Measurements from ENCODE around the gene IDI2.

IDI2 gene

DNA sequence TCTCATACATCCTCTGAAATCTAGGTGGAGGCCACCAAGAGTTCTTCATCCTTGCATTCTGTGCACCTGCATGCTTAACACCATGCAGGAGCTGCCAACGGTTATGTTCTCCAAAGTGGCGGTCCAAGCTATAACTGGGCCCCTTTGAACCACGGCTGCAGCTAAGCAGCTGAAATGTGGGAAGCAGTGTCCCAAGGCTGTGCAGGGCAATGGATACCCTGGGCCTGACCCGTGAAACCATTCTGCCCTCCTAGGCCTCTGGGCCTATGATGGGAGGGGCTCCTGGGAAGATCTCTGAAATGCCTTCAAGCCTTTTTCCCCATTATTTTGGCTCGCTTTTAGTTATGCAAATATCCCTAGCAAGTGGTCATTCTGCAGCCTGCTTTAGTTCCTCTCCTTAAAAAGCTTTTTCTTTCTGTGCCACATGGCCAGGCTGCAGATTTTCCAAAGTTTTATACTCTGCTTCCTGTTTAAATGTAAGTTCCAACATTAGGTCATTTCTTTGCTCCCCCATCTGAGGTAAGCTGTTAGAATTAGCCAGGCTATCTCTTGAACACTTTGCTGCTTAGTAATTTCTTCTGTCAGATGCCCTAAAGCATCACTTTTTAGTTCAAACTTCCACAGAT is 45.1 kb downstream of the IDI2 start:
- DNase-seq (ENCODE audit: low spot score): no peak

GRCh38 chr10:978826-979421 is 46.7 kb downstream of the IDI2 start:
- DNase-seq (ENCODE audit: low spot score): no peak

- no peak for DNase-seq (ENCODE audit: low spot score)
Observed at GRCh38 chr10:976316-976715, 49.3 kb downstream of the IDI2 start.

- no peak for DNase-seq (ENCODE audit: low spot score)
Observed at GRCh38 chr10:974785-975074, 50.9 kb downstream of the IDI2 start.

GRCh38 chr10:974038-974784 is 51.4 kb downstream of the IDI2 start:
- no peak for DNase-seq (ENCODE audit: low spot score)

- no peak for DNase-seq (ENCODE audit: low spot score)
Observed at GRCh38 chr10:972763-973162, 52.9 kb downstream of the IDI2 start.

DNA sequence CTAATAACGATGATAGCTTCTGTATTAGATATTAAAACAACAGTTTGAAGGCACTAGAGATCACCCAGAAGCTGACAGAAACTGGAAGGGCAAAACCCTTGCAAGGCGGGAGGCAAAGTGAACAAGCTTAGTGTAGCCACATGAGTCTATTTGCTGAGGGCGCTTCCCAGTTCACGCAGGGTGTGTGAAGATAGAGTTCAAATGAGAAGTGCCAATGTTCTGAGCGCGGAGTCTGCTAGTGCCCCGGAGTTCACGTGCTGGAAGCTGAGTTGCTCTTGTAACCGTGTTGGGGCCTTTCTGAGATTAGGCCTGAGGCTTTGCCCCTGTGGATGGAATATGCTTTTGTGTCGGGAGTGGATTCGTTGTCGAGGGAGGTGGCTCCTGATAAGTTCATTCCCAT is 54.0 kb downstream of the IDI2 start:
- DNase-seq (ENCODE audit: low spot score): no peak

DNA sequence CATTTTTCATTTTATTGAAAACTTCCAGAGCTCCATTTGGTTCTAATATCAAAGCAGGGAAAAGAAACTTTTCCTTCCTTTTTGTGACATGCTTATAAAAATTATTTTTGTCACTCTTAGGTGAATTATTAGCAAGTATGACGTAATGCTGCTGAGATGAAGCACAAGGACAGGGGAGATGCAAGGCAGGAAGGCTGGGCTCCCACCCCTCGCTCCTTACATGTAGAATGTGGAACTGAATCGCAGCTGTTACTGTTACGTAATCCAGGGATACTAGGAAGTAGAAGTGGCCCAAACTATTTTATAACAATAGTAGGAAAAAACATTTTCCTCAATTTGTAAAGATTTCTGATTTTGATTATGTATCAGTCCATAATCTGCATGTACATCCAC is 54.5 kb downstream of the IDI2 start:
- DNase-seq (ENCODE audit: low spot score): no peak

DNA sequence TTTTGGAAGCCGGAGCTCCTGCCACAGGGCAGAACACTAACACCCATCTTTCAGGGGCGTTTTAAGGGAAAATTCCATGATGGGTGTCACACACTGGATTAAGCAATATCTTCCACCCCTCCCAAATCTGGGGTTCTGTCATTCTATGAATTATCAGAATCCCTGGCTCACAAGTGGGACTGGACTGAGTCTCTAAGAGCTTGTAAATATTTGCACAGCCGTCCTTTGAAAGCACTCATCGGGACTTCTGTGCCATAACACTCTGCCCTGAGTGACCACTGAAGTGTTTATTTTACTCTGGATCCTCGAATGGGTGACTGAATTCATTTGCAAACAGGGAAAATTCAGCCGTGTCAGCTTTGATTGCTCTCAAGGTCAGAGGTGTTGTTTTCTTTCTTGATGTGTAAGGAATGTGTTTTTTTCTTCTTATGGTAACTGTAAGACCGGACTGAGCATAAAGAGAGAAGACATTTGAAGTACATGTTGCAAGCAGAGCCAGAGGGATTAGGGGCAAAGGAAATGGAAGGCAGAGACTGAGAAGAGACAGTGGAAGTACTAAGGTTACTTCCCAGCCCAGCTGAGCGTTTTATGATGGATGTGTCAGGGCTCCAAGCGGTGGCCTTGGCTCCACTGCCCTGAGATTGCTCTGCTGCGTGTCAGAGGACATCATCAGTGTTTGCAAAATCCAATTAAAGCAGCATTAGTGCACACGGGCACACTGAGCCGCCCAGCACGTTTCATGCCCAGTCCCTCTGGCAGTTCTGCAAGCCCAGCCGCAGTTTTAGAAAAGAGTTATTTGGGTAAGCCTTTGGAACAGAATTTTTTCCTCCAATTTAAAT is 55.1 kb downstream of the IDI2 start:
- DNase-seq (ENCODE audit: low spot score): no peak

DNA sequence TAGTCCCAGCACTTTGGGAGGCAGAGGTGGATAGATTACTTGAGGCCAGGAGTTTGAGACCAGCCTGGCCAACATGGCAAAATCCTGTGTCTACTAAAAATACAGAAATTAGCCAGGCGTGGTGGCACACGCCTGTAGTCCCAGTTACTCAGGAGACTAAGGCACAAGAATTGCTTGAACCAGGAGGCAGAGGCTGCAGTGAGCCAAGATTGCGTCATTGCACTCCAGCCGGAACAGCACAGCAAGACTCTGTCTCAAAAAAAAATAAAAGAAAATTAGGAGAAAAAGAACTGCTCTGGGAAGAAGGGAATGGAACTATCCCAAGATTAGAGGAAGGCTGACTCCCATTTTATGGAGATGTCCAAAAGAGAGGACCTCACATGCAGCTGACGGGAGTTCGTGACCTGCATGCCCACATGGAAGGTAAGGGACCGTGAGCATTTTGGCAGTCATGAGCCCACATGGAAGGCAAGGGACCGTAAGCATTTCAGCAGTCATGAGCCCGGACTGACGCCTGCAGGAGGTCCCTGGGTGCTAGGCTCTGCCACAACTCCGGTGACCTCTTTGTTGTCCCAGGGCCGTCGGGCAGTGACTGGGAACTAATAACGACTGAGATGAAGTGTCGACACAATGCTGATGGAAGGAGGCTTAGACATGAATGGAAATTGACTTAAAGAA is 56.0 kb downstream of the IDI2 start:
- no peak for DNase-seq (ENCODE audit: low spot score)

Measured in SW480 (cell line).